DND-41 (cell line): ENCODE data around the gene DNASE2B.

Source experiments
- EZH2 ChIP-seq: IDR thresholded peaks from 3 replicates; pipeline ENCODE4 v1.6.1; 2012; ENCODE audit warnings: borderline replicate concordance, low read depth, mild to moderate bottlenecking, moderate library complexity, low read length, inconsistent platforms; ENCODE audit not compliant: severe bottlenecking
- TF ChIP-seq, protein P1 (sequence below): IDR thresholded peaks from 2 replicates; pipeline ENCODE4 v1.5.1; 2012; ENCODE audit warnings: borderline replicate concordance, low read length, moderate library complexity, mild to moderate bottlenecking; ENCODE audit not compliant: poor library complexity, severe bottlenecking; ENCODE audit errors: extremely low read depth

DNA sequence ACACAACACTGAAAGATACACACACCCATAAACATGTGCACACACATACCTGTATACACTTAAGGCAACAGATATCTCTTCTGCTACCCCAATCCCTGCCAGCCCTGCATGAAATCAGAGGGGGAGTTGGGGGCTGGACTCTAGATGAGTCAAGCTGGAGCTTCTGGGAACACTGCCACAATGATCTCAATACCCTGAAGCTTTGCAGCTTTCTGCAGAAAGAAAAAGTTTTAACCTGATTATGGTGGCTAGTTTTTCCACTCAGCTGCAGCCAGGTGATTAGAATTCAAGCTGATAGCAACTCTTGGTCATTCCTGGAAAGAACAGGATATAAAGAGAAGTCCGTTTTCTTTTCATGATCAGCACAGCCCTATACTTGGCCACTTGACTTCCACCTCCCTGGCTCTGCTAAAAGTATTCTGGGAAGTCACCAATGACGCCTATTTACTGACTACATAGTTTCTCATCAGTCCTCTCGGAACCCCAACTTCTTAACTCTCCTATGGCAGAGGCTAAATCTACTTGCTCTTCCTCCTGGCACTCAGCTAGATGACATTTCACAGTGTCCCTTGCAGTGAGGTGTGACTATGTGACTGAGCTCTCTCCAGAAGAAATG lies 20.7 kb upstream of the DNASE2B start:
- no peak for TF ChIP-seq EZH2
- TF ChIP-seq, protein P1, sequence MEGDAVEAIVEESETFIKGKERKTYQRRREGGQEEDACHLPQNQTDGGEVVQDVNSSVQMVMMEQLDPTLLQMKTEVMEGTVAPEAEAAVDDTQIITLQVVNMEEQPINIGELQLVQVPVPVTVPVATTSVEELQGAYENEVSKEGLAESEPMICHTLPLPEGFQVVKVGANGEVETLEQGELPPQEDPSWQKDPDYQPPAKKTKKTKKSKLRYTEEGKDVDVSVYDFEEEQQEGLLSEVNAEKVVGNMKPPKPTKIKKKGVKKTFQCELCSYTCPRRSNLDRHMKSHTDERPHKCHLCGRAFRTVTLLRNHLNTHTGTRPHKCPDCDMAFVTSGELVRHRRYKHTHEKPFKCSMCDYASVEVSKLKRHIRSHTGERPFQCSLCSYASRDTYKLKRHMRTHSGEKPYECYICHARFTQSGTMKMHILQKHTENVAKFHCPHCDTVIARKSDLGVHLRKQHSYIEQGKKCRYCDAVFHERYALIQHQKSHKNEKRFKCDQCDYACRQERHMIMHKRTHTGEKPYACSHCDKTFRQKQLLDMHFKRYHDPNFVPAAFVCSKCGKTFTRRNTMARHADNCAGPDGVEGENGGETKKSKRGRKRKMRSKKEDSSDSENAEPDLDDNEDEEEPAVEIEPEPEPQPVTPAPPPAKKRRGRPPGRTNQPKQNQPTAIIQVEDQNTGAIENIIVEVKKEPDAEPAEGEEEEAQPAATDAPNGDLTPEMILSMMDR = no peak
